GM18909 (cell line): ENCODE results near the gene ENOX1.
"Not testable (repeated sequence)": the region's sequence is repeated elsewhere in the genome, so short reads cannot be mapped to it uniquely, and the experiment has no call there.

Experiments used
- ATAC-seq: cut with Tn5 transposase; IDR thresholded peaks from one replicate; pipeline ENCODE4 v1.9.1; 2021; ENCODE audit warnings: mild to moderate bottlenecking; ENCODE audit not compliant: unreplicated experiment, poor library complexity

ENOX1 gene

GRCh38 chr13:43200307-43200706 lies 586.5 kb downstream of the ENOX1 start:
- no peak for ATAC-seq

GRCh38 chr13:43196750-43197370 lies 589.9 kb downstream of the ENOX1 start:
- no peak for ATAC-seq

GRCh38 chr13:43196086-43196621 lies 590.6 kb downstream of the ENOX1 start:
- ATAC-seq = no peak

GRCh38 chr13:43195551-43195950 lies 591.2 kb downstream of the ENOX1 start:
- ATAC-seq = no peak

- no peak for ATAC-seq
Observed at GRCh38 chr13:43195112-43195511, 591.7 kb downstream of the ENOX1 start.

- no peak for ATAC-seq
Observed at GRCh38 chr13:43193789-43194420, 592.9 kb downstream of the ENOX1 start.

GRCh38 chr13:43191546-43191945 lies 595.2 kb downstream of the ENOX1 start:
- ATAC-seq = no peak

- ATAC-seq = no peak
Observed at GRCh38 chr13:43185226-43185625, 601.5 kb downstream of the ENOX1 start.

- no peak for ATAC-seq
Observed at GRCh38 chr13:43180837-43181236, 605.9 kb downstream of the ENOX1 start.

- ATAC-seq = no peak
Observed at GRCh38 chr13:43180036-43180660, 606.6 kb downstream of the ENOX1 start.

- no peak for ATAC-seq
Observed at GRCh38 chr13:43171489-43171888, 615.3 kb downstream of the ENOX1 start.

GRCh38 chr13:43170506-43170905 lies 616.3 kb downstream of the ENOX1 start:
- no peak for ATAC-seq

GRCh38 chr13:43168434-43168833 lies 618.3 kb downstream of the ENOX1 start:
- not testable (repeated sequence) for ATAC-seq

GRCh38 chr13:43167731-43168130 lies 619.0 kb downstream of the ENOX1 start:
- ATAC-seq = no peak

GRCh38 chr13:43166644-43167457 lies 619.9 kb downstream of the ENOX1 start:
- no peak for ATAC-seq
